Ovary (tissue), 3 donors: ENCODE data around the gene SEC31B.

Experiments used
- POLR2A ChIP-seq: fragments of 450-650 bp; IDR thresholded peaks from one replicate; pipeline ENCODE4 v1.6.1; 2017; ENCODE audit warnings: antibody characterized with exemption, mild to moderate bottlenecking, moderate library complexity
- TF ChIP-seq, protein P1 (sequence below), 3 donors: fragments of 450-650 bp in 2 of 3; fragments of 200-600 bp in 1 of 3; IDR thresholded peaks; one replicate each; pipeline versions ENCODE4 v1.5.1 to v1.8.0; 2016 to 2022; ENCODE audit warnings: antibody characterized with exemption in 3 of 3, mild to moderate bottlenecking in 1 of 3
- donor health status: DM: no; HTN: no; CAD: no.

DNA sequence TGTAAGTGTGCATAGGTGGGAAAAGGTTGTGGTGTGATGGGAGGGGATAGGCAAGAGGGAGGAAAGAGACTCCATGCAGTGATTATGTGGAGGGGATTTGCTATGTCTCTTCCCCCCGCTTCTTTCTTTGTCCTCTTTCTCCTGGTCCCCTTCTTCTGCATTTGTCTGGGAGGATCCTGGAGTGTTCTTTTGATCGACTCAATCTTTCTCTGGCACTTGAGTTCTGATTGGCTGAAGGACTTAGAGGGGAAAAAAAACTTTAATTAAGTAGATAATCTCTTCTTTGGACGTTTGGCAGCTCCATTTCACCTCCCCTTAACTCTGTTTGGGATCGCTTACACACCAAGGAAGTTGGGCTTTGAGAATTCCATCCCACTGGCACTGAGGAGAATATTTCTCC, 57.0 kb downstream of the SEC31B start, which contains the start of gene WNT8B:
- no peak for TF ChIP-seq POLR2A
- TF ChIP-seq, protein P1, sequence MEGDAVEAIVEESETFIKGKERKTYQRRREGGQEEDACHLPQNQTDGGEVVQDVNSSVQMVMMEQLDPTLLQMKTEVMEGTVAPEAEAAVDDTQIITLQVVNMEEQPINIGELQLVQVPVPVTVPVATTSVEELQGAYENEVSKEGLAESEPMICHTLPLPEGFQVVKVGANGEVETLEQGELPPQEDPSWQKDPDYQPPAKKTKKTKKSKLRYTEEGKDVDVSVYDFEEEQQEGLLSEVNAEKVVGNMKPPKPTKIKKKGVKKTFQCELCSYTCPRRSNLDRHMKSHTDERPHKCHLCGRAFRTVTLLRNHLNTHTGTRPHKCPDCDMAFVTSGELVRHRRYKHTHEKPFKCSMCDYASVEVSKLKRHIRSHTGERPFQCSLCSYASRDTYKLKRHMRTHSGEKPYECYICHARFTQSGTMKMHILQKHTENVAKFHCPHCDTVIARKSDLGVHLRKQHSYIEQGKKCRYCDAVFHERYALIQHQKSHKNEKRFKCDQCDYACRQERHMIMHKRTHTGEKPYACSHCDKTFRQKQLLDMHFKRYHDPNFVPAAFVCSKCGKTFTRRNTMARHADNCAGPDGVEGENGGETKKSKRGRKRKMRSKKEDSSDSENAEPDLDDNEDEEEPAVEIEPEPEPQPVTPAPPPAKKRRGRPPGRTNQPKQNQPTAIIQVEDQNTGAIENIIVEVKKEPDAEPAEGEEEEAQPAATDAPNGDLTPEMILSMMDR (IDR thresholded peaks at IDR 0.05): no peak
